ENCODE measurements around the gene KATNB1. TPM values are rescaled to one million over a fixed set of nuclear protein-coding genes. Genes with fewer than 3 reads are reported as not detected.

KATNB1 gene
- total RNA-seq, 2 experiments from 2014 or later: 37.4 to 43.5 TPM

- intact Hi-C loops (cut with micrococcal nuclease; ENCODE audit: unreplicated experiment): no loop called here
- Histone ChIP-seq H3K4me2 (ENCODE audit: low read length) (0 out of 2 replicates have a peak overlapping the region, but pooled peaks have one; percentile 5), H3K27ac (ENCODE audit: low read depth, low read length, poor library complexity, severe bottlenecking) (no peak overlapping the region), H4K20me1 (ENCODE audit: insufficient read depth, low read length) (no peaks in the 10 kb centered on the region), H3K9me2 (ENCODE audit: insufficient read depth, low read length) (no peaks in the 10 kb centered on the region), H3K36me3 (ENCODE audit: insufficient read depth, low read length) (no peaks in the 10 kb centered on the region), H3K4me1 (ENCODE audit: insufficient read depth, low read length, poor library complexity, severe bottlenecking) (peaks cover 11% of the 10 kb centered on the region), H2AFZ (ENCODE audit: low read length) (no peak overlapping the region), H3K79me2 (ENCODE audit: insufficient read depth, low read depth, low read length) (no peaks in the 10 kb centered on the region), H3K4me3 (ENCODE audit: low read depth, low read length, poor library complexity, severe bottlenecking) (no peak overlapping the region), H3K9me3 (ENCODE audit: low read length) (no peaks in the 10 kb centered on the region)
- BruUV-seq (replicated peaks): no TSS peak
- POLR2A ChIA-PET: interaction anchor here (1.2 to 1.4 kb wide), 2 partner anchors 10 to 105 kb away, joined by 3 read pairs; no protein-coding TSS in a partner anchor
- no peak for TF ChIP-seq EZH2phosphoT487 (IDR thresholded peaks at IDR 0.05; ENCODE audit: borderline replicate concordance, low read depth, low read length)
- TF ChIP-seq, protein P1, sequence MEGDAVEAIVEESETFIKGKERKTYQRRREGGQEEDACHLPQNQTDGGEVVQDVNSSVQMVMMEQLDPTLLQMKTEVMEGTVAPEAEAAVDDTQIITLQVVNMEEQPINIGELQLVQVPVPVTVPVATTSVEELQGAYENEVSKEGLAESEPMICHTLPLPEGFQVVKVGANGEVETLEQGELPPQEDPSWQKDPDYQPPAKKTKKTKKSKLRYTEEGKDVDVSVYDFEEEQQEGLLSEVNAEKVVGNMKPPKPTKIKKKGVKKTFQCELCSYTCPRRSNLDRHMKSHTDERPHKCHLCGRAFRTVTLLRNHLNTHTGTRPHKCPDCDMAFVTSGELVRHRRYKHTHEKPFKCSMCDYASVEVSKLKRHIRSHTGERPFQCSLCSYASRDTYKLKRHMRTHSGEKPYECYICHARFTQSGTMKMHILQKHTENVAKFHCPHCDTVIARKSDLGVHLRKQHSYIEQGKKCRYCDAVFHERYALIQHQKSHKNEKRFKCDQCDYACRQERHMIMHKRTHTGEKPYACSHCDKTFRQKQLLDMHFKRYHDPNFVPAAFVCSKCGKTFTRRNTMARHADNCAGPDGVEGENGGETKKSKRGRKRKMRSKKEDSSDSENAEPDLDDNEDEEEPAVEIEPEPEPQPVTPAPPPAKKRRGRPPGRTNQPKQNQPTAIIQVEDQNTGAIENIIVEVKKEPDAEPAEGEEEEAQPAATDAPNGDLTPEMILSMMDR (conservative IDR thresholded peaks at IDR 0.05; ENCODE audit: low read length): no peak
- no peak for DNase-seq (ENCODE audit: low spot score)
- CTCF ChIA-PET (ENCODE audit: unreplicated experiment): interaction anchor here (0.7 kb wide), 1 partner anchor 68 kb away, joined by 3 read pairs; no protein-coding TSS in a partner anchor
Measured at GRCh38 chr16:57688987-57689761, 46.4 kb upstream of the KATNB1 start.

DNA sequence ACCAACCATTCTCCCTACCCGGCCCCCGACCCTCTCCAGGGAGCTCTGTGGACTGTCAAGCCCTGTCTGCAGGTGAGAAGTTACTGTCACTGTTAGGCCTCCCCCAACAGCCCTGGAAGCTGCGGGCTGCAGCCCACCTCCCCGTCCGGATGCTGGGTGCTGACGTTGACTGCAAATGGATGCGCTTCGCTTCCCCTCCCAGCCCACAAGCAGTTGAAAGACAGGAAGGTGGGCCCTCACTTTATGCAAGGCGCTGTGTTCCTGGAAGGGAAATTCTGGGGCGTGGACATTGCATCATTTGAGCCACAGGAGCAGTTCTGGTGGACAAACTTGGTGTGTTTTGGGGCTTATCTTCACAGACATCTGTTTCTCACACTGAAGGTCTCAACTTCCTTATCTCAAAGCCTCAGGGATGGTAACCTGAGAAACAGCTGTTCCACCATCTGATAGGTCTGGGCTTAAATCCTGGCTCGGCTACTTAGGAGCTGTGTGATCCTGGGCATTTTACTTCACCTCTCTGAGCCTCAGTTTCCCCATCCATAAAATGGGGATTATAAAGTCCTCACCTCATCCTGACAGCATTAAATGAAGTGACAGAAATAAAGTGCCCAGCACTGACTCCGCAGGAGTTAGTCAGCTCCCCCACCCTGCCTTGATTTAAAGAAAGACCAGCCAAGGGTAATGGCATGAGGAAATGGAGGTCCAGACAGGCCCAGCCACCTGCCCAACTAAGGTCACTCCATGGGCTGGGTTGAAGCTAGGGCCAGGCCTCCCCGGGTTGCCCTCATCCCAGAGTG is 45.6 kb upstream of the KATNB1 start:
- Histone ChIP-seq H3K4me2 (ENCODE audit: low read length) (0 out of 2 replicates have a peak overlapping the region, but pooled peaks have one; percentile 5), H3K27ac (ENCODE audit: low read depth, low read length, poor library complexity, severe bottlenecking) (no peak overlapping the region), H2AFZ (ENCODE audit: low read length) (no peak overlapping the region), H3K4me1 (ENCODE audit: insufficient read depth, low read length, poor library complexity, severe bottlenecking) (peaks cover 16% of the 10 kb centered on the region), H3K36me3 (ENCODE audit: insufficient read depth, low read length) (no peaks in the 10 kb centered on the region), H3K9me2 (ENCODE audit: insufficient read depth, low read length) (no peaks in the 10 kb centered on the region), H4K20me1 (ENCODE audit: insufficient read depth, low read length) (no peaks in the 10 kb centered on the region), H3K4me3 (ENCODE audit: low read depth, low read length, poor library complexity, severe bottlenecking) (no peak overlapping the region), H3K9me3 (ENCODE audit: low read length) (no peaks in the 10 kb centered on the region), H3K79me2 (ENCODE audit: insufficient read depth, low read depth, low read length) (no peaks in the 10 kb centered on the region)
- BruUV-seq (replicated peaks): no TSS peak
- POLR2A ChIA-PET: interaction anchor here (0.6 to 1.4 kb wide), 3 partner anchors 9 to 137 kb away, joined by 3 read pairs; no protein-coding TSS in a partner anchor
- TF ChIP-seq, protein P1 (conservative IDR thresholded peaks at IDR 0.05; ENCODE audit: low read length): no peak
- no peak for TF ChIP-seq EZH2phosphoT487 (IDR thresholded peaks at IDR 0.05; ENCODE audit: borderline replicate concordance, low read depth, low read length)
- CTCF ChIA-PET (ENCODE audit: unreplicated experiment): interaction anchor here (0.7 to 1.0 kb wide), 2 partner anchors 9 to 69 kb away, joined by 3 read pairs; no protein-coding TSS in a partner anchor
- peak; percentile 62 for DNase-seq (ENCODE audit: low spot score)
- intact Hi-C loops (cut with micrococcal nuclease; ENCODE audit: unreplicated experiment): no loop called here

All from OCI-LY7 (cell line).